G401.6 (cell line): ENCODE measurements around the gene SLIT3.

Source experiments
- FAIRE-seq: peaks from 2 replicates; lab custom pipeline; 2012; peaks lifted over from hg19 to GRCh38; lab: Jason Lieb, UNC

SLIT3 gene

GRCh38 chr5:169300468-169301385 lies at the start of gene SLIT3:
TSS of gene SLIT3 (minus strand) at chr5:169301139. CDS start at chr5:169300709, 430 bp downstream.
- FAIRE-seq: no peak

DNA sequence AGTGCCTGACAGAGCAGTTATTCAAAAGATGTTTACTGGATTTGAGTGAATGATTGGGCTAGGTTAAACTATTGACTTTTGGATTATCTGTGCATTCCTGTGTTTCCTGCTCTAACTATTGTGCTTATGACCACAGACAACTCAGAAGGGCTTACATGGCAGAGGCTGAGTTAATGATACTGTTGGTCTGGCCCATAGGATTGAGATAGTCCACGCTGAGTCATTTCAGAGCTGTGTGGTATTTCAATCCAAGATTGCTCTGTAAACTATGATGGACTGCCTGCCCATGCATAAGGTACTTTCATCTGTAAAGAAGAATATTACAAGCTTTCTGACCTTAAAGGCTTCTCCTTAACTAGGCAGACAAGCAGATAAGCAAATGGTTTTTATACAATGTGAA lies 49.1 kb upstream of the SLIT3 start:
- no peak for FAIRE-seq

DNA sequence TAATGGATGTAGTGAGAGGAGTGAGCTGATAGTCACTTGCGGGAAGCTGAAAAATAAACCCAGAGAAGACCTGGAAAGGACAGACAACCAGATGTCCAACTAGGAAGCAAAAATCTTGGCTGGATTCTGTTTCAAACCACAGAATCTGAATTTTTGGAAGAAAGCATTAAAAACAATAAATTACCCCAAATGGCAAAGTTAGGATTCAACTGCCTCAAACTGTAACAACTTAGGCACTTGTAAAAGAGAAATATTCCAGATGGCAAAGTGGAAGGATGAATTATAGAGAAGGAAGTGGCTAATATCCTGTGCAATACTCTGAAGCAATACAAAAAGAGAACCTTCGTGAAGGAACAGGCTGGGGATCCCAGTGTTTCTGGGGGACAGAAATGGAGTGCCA lies 46.8 kb upstream of the SLIT3 start:
- no peak for FAIRE-seq

DNA sequence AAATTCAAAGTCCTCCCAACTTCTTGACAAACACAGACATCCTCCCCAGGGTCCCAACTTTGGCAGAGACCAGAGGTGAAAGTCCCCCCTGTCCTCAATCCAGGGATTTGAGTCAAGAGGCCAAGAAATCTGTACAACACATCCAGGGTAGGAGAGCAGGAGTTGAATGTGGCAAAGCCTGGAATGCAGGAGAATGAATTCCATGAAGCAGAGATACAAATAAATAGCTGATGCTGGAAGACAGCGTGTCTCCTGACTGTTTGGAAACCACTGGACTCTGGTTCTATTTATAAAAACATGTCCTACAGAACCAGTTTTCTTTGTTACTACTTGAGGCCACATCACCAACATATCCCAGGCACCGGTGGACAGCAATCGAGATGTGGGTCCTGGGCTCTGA lies 43.7 kb upstream of the SLIT3 start:
- no peak for FAIRE-seq

GRCh38 chr5:169343766-169344165 lies 42.8 kb upstream of the SLIT3 start:
- no peak for FAIRE-seq

DNA sequence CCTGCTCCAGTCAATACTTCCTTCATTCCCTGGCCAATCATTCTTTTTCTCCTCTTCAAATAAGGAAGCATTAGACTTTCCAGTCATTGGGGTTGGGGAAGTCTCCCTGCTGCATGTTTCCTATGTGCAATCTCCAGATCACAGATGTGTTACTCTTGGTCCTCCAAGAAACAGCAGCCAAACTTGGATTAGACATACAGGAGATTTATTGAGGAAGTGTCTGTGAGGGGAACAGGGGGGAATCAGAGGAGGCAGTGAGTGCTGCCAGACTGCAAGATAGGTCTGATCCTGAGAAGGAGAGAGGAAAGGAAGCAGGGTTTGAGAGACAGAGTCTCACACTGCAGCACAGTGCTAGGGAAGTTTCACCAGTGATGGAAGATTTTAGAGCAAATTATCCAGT lies 40.6 kb upstream of the SLIT3 start:
- no peak for FAIRE-seq

DNA sequence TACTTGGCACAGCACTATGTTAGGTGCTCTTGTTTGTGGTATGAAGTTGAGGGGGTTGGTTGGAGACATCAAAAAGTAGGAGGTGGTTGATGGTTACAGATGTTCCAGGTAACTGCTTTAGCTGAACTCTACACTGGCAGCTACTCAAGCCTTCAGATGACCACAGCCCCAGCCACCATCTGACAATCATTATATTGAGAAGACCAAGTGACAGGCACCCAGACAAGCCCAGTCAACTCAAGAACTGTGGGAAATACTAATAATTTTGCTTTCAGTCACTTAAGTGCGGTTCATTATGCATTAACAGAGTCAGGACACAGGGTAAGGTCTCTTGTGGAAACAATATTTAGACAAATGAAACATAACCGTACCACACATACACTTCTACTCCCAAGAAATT lies 38.9 kb upstream of the SLIT3 start:
- no peak for FAIRE-seq

- no peak for FAIRE-seq
These were observed 35.3 kb upstream of the SLIT3 start for GRCh38 chr5:169336242-169336641.

GRCh38 chr5:169335806-169336205 lies 34.9 kb upstream of the SLIT3 start:
- FAIRE-seq: no peak

DNA sequence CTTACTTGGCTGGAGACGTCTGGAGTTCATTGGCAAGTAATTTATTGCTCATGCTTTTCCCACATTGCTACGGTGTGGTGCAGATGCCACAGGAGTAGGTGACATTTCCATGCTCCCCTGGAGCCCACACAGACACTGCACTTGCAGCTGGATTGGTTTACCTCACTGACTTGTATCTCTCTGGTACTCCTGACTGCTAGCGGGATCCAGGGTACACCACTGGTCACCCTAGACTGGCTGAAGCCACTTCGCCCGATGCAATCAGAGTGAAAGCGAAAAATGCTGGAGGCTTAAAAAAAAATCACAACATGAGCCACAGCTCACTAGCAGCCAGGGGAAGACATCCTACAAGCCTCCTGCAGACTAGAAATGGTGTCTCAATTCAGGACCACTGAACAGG lies 32.6 kb upstream of the SLIT3 start:
- FAIRE-seq: no peak

- FAIRE-seq: no peak
These were observed 30.4 kb upstream of the SLIT3 start for GRCh38 chr5:169331292-169331852.

- no peak for FAIRE-seq
These were observed 27.5 kb upstream of the SLIT3 start for GRCh38 chr5:169328401-169328800.

GRCh38 chr5:169325273-169325672 lies 24.3 kb upstream of the SLIT3 start:
- no peak for FAIRE-seq

DNA sequence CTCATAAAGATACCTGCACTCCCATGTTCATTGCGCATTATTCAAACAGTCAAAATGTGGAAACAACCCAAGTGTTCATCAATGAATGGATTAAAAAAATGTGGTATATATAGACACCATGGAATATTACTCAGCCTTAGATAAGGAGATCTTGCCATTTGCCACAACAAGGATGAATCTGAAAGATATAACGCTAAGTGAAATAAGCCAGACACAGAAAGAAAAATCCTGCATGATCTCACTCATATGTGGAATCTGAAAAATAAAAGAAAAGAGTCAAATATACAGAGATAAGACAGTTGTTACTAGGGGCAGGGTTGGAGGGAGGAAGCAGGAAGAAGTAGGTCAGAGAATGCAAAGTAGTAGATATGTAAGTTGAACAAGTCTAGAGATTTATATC lies 17.6 kb upstream of the SLIT3 start:
- FAIRE-seq: no peak

DNA sequence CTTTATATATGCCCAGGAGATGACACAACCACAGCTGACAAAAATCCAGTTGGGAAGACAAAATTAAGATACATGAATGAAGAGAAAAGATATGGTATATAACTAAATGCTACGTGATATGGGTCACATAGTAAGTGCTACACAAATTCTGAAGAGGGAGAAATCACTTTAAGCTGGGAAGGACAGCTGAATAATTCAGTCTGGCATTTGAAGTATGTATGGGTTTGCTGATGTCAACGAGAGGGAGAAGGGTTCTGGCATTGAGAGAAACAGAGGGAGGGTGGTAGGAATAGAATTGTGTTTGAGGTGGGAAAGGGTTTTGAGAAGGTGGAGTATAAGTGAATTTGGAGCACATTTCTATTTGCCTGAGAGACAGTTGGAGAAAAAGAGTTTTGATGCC lies 6.7 kb upstream of the SLIT3 start:
- no peak for FAIRE-seq

GRCh38 chr5:169305366-169305765 lies 4.4 kb upstream of the SLIT3 start:
- no peak for FAIRE-seq

DNA sequence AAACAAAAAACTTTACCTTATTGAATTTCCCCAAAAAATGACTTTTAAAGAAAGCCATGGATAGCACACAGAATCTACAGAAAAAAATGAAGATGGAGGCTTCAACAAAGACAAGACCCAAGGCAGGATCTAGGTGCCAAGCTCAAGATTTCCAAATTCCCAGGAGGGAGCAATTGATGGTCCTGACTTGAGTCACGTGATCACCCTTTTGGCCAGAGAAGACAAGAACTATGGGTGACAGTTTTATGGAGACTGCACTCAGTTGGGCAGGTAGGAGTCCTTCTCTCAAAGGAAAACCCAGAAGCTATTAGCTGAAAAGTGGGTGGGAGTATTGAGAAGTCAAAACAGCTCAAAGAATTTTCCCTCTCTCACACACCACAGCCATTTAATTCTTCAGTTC lies 3.2 kb upstream of the SLIT3 start:
- no peak for FAIRE-seq

DNA sequence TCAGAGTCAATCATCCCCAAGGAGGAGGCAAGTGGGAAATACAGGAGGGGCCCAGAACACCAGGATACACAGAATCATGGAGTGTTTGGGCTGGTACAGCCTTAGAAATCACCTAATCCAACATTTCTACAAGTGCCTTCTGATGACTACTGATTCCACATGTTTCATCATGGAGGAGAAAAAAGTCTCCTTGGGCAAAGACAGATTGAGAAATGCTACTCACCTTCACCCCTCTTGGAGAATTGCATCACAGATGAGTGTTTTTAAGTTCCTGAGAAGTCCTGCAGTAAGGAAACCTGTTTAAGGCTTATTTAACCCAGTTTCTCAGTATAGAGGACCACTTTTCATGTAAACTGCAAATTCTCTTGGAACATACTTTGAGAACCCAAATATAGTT lies 2.2 kb upstream of the SLIT3 start:
- FAIRE-seq: no peak

DNA sequence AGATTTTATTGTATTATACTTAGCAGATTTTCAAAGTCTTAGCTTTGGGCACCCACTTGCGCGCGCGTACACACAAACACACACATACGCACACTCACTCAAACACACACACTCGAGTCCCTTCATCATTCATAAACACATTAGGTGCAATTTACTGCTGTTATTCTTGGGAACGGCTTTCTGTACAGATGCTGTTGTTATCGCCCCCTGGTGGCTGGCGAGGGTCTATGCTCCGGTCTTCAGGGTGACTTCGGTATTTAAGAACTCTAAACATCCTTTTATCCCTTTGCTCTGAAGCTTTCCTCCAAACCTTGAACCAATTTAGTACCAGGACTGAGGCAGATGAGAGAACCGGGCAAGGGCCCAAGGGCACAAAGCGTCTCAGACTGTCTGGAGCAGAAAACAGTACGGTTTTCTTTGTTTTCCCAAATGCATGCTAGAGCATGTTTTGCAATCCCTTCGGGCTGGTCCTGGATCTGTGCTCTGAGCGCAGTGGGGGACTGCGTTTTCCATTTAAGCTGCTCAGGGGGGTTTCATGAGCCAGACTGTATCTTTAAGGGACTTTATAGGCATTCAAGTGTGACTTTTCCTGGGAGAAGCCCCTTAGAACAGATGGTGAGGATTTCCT lies 1.7 kb upstream of the SLIT3 start:
- no peak for FAIRE-seq

DNA sequence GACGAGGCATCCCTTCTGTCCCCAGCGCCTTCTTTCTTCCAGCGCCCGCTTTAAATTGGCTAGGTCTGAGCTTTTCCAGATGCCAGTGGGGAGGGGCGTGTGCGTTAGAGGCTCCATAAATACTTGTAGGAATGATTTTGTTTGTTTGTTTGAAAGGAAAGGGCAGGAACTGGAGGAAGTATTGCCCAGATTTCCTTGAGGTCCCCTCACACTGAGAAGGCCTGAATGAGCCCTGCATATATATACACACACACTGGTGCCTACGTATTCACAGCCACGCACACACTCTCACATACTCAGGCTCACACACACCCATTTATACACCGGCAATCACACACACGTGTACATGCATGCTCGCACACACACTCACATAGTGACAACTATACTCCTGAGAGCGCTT lies 1.0 kb upstream of the SLIT3 start:
- FAIRE-seq: no peak

- no peak for FAIRE-seq
These were observed 521 bp upstream of the SLIT3 start for GRCh38 chr5:169301386-169301934.

DNA sequence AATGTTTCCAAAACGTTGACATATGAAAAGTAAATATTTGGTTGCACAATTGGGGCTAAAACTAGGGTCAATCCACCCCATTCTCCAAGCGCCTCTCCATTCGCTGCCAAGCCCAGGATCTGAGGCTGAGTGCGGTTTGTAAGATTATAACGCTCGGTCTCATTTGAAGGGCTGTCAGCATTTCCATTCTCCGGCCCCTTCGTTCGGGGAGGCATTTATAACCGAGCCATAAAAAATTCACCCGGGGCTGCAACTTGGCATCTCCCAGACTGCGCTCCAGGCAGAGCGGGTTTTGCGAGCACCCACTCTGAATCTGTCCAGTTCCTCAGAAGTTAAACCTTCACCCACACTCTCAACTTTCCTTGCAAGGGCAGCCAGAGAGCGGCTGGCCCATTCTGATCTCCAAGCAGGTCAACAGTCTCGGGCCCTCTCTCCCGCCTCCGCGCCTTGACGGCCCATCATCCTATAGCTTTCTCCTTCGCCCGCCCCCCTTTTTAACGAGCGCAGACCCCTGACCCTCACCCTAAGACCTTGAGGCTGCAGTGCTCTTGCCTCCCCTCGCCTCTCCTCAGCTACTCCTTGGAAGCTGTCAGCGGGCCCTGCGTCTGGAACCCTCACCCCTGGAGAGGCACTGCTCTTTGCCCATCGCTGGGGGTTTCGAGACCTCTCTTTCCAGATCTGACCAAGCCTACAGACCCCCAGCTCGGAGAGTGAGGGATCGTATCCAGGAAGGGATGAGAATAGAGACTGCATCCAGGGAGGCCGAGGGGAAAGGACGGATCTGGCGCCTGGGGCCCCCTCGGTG lies 1.1 kb downstream of the SLIT3 start:
- FAIRE-seq: no peak
